HUDEP-2 (cell line): ENCODE results near the gene XIRP1.
"Not testable (repeated sequence)": the region's sequence is repeated elsewhere in the genome, so short reads cannot be mapped to it uniquely, and the experiment has no call there.

Source experiments
- DNase-seq, 76 experiments: peaks; one replicate each; lab custom pipeline; 2025; ENCODE audit not compliant: unreplicated experiment in 76 of 76; lab: John Stamatoyannopoulos, UW

Gene XIRP1

DNA sequence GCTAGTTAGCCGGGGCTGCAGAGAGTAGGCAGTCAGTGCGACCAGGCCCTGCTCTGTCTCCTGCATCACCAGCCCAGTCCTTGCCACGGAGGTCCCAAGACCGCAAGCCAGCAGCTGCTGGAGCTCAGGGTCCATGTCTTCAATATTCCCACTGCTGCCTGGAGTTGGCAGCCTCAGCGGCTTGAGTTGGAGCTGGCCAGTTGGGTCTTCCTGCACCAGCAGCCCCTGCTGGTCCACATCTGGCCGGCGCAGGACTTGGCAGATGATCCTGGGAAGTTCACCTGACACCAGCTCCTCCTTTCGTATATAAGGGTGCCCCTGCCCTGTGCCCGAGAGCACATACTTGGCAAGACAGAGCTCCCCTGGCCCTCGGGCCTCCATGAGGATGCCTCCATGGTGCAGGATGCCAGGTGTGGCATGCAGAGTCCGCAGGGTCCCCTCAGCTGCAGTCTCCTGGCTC is 5.7 kb downstream of the XIRP1 start:
- no peak for DNase-seq

DNA sequence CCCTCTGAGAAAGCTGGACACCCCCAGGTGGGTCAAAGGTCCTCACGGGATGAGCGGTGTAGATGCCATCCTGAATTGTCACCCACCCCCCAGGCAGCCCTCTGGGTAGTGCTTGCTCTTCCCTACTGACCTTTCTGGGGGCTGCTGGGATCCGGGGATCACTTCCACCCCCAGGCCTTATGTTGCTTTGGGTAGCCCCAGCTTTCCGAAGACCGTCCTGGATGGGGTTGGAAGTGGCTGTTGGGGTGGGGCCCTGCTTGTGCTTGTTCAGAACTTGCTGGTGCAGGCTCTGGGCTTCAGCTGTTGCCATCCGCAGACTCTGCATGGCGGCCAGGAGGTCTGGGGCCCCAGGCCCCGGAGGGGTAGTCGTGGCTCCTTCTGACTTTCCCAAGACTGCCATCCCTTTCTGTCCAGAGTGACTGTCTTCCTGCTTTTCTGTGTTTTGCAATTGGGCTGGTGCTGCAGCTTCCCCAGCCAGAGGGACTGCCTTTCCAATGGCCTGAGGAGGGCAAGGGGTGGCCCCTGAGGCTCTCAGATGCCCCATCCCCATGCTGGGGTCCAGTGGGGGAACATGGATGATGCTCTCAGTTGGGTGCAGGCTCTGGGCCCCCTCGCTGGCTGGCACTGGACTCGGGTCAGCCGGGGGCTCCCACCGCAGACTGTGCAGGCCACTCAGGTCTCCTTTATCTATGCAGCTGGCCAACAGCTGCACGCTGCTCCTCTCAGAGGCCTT is 6.3 kb downstream of the XIRP1 start:
- DNase-seq, result no peak

DNA sequence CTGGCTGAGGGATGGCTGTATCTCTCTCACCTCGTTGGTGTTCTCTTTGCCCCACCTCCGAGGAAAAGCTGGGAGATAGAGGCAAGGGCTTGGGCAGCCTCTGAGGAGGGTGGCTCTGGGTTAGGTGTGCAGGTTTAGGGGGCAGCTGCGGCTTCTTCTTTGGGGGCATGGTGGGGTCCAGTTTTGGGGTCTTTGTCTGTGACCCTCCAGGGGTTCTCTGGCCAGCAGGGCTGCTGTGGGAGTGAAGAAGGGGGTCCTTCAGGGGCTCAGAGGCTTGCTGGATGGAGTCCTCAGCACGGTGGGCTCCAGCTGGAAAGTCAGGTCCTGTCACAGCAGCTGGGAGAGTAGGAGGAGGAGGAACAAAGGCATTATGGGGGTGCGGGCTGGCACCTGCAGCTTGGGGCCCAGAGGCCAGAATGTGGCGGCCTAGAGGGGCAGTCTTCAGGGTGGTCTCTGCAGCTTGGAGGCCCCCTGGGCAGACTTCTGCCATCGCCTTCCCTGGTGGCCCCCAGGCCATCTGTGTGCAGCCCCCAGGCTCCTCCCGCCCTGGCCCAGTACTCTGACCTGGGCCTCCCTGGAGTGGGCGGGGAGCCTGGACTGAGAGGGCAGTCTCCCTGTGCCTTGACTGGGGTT is 7.0 kb downstream of the XIRP1 start:
- no peak for DNase-seq

DNA sequence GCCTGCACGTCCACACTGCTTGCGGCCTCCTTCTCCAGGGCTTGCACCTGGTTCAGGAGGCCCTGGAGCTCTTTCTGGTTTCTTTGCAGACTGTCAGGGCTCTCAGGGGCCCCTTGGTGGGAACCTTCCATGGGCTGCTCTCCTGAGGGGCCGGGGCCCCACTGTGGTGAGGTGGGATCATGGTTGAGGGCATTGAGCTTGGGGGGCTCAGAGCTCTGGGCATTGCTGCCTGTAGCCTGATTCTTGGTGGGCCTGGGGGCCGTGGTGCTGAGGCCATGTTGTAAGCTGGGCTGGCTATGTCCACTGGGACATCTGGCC is 7.5 kb downstream of the XIRP1 start:
- DNase-seq, result no peak

DNA sequence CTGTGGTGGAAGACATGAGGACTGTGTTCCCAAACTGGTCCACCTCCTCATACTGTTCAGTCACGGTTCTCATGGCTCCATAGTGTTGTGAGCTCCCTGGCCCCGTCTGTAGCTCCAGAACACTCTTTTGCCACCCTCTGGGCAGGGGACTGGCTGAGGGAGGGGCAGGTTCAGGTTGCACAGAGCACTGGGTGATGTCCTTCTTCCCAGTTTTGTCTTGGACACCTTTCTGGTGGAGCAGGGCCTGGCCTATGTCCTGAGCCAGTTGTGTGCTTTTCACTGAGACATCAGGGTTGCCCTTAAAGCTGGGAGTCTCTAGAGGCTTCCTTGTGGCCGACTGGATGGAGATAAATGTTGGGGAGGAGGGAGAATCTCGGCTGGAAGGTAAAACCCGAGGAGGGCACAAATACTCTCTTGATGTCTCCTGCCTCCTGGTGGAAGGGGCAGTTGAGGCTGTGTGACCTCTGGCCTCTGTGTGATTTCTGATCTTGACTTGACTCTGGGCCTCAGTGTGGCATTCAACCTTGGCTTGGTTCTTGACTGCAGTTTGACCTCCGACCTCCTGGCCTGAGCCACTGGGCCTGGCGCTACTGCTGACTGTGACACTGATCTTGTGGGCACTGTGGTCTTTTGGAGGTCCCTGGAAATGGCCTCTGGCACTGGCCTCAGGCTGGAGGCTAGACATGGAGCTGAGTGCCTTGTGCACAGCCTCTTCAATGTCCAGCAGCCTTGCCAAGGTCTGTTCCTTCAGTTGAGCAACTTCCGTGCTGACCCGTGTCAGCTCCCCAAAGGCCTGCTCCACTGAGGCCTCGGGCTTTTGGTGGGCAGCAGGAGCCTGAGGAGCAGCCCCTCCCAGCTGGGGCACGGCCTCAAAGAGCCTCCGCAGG is 8.1 kb downstream of the XIRP1 start:
- DNase-seq, result peak in 1 of 76 experiments; percentile 10

DNA sequence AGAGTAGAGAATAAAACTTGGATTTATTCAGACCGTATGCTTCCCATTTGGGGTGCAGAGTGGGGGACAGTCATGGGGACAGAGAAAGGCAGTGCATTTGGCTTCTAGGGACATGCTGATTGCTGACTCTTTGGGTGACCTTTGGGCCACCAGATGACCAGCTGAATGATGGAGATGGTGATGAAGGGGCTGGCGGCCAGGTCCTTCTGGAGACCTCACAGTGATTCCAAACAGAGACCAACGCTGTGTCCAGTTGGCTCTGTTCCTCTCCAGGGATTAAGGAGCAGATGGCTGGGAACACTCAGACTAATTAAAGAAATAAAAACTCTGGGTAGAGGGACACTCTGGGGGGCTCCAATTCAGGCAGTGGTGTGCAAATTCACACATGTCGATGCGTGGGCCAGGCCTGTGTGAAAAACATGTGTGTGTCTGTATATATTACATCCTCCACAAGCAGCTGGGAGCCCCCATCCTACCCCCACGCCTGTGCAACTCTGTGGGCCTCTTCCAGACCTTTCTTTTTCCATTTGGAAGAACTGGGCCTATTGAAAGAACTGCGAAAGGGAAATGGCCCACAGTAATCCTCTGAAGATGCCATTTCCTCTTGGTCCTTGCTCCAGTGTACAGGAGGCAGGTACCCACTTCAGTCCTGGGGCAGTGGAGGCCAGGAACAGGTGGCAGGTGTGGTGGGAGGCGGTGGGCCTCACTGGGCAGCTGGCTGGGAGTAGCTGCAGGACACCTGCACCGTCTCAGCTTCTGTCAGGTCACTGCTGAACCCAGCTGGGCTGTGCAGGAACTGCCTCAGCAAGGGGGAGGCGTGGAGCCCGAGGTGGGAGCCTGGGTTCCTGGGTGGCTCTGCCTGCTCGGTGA is 8.9 kb downstream of the XIRP1 start:
- DNase-seq, result no peak

DNA sequence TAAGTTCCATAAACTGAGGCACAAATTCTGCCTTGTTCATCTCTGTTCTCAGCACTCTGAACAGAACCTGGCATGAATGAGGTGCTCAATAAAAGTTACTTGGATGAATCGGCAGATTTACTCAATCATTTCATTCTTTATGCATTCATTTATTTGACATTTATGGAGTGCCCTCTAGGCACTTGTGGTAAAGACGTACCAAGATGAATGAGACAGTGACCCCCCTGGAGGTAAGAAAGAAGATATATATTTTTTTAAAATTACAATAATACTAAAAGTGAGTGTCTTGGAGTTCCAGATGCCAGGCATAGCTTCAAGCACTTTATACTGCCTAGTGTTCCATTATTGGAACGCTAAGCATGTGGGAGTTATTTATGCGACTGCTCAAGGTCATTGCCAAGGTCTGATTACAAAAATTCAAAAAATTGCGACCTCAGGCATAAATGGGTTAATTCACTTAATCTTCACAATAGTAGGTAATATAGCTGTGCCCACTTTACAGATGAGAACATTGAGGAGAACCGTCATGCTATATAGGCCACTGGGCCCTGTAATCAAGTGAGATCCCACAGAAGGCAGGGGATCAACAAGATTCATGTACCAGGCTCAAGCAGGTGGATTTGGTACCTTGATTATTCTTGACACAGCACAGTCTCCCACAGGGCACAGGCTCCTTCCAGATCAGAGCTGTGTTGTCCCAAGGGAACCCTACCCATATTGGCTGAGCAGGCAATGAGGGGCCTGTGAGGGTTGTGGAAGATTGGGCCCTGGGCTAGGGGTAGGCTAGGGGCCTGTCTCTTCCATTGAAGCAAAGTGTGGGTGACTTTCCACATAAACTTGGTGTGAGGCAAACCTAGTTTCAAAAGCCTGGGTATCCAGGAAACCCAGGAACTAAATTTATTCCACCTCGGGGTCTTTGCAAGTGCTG is 10.7 kb downstream of the XIRP1 start:
- DNase-seq, result no peak

DNA sequence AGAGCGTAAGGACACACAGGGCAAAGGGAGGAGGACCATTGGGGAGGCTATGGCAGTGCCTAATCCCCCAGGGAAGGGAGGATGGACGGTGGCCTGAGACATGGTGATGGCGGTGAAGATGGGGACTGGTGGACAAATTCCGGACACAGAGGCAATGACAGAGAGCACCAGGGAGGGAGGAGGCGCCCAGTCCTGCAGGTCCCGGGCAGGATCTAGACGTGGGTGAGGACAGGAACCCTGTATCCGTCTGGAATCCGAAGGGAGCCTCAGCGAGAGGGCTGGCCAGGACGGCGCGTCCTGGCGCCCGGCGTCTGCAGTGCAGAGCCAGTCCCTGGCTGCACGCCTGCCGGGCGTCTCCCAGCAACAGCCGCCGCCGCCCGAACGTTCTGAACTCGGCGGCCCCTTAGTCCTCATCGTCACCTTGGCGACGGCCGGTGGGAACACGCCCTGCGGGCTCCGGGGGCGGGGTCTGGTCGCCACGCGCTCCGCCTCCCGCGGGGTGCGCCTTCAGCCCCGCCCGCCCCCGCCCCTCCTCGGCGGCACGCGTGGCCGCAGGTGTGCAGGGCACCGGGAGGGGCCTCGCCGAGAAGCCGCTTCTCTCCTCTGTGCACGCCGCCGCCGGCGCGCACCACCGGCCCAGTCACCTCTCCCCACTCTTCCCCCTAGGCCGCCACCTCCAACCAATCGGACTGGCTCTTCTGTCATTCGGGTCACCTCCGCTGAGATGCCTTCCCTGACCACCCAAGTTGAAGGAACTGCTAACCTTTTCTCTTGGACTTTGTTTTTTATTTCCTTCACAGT is 11.6 kb downstream of the XIRP1 start:
- DNase-seq, result peak in 74 of 76 experiments; percentile 10 to 92 (median 82)

DNA sequence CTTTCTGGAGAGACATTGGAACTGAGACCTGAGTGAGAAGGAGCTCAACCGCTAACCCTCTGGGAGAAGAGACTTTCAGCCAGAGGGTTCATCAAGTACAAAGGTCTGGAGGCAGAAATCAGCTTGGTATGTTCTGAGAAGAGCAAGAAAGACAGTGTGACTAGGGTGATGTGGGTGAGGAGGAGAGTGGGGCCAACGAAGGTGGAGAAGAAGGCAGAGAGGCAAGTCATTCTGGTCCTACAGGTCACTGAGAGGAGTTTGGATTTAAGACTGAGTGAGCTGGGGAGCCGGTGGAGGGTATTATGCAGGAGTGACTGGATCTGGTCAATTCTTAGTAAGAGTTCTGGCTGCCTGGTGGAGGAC is 12.2 kb downstream of the XIRP1 start:
- DNase-seq, result no peak

DNA sequence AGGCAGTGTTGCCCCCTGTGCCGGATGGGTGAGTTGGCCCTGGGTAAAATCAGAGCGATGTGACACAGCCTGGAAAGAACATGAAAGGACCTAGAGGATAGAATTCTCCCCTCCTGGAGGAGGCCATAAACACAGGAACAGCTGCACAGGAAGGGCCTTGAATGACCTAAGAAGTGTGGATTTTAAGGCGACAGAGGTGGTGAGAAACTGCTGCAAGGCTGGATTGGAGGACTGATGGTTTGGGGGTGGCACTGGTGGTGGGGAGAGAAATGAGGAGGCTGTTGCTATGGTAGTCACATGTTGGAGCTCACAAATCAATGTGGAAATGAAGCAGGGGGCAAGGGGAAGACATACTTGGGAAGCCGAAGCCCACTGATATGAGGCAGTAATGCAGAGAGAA is 13.8 kb downstream of the XIRP1 start:
- DNase-seq, result no peak

DNA sequence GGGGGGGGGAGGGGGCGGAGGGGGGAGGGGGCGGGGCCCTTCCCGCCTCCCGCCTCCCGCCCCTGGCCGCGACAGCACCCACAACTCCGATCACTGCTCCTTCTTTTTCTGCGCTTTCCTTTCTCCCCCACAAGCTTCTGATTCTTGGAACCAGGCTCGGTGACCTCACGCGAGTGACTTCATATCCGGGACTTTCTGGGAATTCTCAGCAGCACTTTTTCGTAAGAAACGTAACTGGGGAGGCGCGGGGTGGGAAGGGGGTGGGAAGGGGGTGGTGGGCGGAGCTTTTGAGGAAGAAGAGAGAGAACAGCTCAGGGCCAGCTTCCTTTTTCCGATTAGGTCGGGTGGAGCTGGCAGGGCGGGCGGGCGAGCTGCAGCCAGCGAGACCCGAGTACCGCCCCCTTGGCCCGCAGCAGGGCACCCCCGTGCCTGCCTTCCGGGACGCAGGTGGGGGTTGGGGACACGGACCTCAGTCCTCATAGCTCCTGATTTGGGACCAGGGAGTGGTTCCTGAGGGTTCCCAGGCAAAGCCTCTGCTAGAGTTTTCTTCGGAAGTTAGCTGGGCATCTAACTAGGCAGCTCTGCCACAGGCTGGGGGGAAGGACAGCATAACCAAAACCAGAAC is 14.6 kb downstream of the XIRP1 start:
- peak in 74 of 76 experiments; percentile 22 to 88 (median 75) for DNase-seq

DNA sequence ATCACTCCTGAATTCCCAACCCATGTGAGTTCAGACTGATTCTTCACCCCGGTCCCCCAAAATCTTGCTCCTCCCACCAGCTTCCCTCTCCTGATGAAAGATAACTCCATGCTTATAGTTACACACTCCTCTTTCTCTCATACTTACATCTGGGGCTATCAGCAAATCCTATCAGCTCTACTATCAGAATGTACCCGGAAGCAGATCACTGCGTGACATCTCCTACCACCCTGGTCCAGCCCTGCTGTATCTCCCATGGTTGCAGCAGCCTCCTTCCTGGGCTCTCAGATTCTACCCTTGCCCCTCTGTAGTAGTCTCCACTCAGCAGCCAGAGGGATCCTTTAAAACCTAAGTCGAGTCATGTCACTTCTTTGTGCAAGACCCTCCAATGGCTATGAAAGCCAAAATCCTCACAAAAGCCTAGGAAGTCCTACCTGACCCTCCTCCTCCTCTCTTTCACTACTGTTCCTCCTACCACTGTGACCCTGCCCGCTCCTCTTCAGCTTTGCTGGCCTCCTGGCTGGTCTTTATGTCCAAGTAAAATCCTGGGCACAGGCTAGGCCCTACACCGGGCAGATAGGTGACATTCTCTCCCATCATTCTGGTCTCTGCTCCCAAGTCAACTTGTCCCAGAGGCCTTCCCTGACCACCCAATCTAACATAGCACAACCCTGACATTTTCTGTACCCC is 16.2 kb downstream of the XIRP1 start:
- DNase-seq, result no peak

DNA sequence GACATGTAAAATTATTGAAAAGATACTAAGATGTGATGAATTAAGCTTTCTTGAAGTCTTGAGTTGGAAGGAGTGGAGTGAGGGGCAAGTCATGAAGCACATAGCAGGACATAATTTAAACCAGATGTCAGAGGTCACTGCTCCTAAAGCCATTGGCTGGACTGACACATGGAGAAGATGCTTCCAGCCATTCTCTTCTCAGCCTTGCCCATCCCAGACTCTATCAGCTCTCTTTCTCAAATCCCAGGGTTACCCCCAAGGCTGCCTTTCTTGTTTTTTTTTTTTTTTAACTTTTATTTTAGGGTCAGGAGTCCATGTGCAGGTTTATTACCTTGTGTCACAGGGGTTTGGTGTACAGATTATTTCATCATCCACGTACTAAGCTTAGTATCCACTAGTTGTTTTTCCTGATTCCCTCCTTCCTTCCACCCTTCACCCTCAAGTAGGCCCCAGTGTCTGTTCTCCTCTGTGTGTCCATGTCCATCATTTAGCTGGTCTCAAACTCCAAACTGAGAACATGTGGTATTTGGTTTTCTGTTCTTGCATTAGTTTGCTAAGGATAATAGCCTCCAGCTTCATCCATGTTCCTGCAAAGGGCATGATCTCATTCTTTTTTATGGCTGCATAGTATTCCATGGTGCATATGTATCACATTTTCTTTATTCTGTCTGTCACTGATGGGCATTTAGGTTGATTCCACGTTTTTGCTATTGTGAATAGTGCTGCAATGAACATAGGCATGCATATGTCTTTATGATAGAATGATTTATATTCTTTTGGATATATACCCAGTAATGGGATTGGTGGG is 18.9 kb downstream of the XIRP1 start:
- DNase-seq, result no peak

DNA sequence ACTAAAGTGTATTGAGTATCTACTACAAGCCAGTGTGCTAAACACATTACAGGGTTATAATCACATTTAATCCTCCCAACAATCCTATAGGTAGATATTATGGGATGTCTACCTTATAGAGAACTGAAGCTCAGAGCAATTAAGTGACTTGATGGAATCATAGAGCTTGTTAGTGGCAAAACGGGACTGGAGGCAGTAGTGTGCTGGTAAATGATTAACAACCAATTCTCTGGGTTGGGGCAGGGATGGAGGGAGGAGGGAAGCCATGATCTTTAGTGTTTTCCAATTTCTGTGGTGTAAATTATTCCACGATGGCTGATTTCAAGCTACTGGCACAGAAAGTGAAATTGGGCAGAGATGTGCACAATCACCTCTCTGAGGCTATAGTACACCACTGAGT is 20.5 kb downstream of the XIRP1 start:
- DNase-seq, result no peak

DNA sequence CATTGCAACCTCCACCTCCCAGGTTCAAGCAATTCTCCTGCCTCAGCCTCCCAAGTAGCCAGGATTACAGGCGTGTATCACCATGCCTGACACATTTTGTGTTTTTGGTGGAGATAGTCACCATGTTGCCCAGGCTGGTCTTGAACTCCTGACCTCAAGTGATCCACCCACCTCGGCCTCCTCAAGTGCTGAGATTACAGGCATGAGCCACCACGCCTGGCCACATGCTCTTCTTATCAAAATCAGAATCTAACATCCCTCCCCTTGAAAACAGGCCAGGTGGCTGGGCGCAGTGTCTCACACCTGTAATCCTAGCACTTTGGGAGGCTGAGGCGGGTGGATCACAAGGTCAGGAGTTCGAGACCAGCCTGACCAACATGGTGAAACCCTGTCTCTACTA is 21.5 kb downstream of the XIRP1 start:
- not testable (repeated sequence) for DNase-seq

DNA sequence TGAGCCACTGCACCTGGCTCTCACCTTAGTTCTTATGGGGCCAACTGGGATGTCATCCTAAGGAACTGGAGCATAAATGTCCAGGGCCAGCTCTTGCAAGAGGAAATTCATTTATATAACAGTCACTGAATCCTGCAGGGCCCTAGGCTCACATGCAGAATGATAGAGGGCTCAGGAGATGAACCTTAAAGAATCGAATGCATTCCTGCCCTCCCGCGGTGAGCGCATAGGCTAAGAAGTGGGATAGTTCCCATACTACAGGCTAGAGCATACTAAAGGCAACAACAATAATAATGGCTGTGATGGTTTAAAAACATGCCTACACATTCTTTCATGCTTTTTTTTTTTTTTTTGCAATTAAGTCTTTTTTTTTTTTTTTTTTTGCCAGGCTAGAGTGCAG is 21.9 kb downstream of the XIRP1 start:
- no peak for DNase-seq

DNA sequence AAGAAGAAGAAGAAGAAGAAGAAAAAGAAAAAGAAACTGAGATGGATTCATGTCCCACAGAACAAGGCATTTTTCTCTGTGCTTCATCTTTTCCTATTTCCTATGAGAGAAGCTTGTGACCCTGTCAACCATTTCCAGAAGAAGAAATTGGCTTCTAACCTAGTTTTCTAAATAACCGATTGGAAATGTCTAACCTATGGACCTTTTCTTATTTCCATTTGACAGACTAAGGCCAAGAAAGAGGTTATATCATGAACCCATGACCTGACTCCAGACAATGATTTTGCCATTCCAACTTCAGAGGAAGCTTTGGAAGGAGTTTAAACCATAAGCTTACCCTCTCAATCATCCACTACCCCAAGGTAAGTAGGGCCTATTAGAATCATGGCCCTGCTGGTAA is 22.7 kb downstream of the XIRP1 start:
- DNase-seq, result no peak
